ENCODE results near the gene FXYD3. TPM values are rescaled to one million over a fixed set of nuclear protein-coding genes. Genes with fewer than 3 reads are reported as not detected.

FXYD3 gene
- total RNA-seq, 1 experiment from 2014 or later: not detected

DNA sequence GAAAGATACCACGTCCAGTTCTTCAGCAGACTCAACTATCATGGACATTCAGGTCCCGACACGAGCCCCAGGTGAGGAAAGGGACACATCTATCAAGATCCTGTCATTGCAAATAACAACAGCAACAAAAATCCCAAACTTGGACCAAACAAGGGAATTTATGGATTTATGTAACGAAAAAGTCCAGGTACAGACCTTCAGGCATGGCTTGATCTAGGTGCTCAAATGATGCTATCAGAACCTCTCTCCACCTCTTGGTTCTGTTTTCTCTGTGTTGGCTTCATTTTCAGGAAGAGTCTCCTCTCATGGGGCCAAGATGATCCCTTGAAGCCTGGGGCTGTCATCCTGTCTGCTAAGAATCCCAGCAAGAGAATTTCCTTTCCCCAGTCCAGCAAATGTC is 41.8 kb downstream of the FXYD3 start:
- no peak for DNase-seq (ENCODE audit: low read depth)

DNA sequence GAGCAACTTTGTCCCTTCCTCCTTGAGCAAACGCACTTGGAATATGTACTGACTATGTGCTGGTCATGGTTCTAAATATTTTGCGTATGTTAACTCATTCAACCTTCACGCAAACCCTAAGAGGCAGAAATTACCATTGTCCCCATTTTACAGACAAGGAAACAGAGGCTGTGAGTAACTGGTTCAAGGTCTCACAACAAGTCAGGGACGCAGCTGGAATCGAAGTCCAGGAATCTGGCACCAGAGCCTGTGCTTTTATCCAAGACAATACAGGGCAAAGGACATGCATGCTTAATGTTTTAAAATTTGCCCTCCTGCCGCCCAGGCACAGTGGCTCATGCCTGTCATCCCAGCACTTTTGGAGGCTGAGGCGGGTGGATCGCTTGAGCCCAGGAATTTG is 44.0 kb downstream of the FXYD3 start:
- no peak for DNase-seq (ENCODE audit: low read depth)

DNA sequence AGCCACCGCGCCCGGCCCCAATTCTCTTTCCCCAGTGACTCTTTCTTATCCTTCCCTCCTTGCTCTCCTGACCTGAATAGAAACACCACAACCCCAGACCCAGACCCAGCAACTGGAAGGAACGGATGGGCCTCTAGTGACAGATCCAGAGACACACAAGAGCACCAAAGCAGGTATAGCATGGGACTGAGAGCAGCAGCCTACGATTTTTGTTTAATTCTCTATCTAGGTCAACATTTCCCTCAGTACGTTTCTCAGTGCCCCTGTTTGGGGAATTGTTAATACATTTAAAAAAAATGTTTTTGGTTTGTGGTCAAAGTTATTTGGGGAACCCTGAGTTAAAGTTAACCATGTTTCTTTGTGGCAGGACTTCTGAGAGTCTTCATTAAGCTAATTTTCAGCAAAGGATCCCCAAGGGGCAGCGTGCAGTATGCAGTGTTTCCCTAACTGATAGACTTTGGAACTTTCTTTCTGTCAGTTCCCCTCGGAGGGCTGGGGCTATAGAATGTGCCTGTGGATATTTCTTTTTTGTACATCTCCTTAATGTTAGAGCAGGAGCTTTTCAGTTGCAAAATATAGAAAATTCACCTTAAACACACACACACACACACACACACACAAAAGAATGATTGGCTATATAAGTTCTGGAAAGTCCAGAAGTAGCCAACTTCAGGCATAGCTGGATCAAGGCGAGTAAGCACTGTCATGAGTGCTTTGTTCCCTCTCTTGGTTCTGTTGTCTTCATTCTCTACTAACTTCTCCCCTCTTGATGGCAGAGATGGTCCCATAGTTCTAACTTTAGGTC is 45.2 kb downstream of the FXYD3 start:
- no peak for DNase-seq (ENCODE audit: low read depth)

DNA sequence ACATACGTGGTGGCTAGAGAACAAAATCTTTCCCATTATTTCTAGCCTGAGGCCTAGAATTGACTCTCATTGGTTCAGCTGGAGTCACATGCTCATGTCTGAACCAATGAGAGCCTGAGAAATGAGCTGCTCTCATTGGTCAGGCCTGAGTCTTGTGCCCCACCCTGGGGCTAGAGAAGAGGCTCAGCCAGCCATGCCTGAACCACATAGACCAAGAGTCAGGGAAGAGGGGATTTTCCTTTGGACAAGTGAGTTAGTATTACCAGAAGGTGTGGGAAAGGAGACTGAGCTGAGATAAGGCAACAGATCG is 45.8 kb downstream of the FXYD3 start:
- no peak for DNase-seq (ENCODE audit: low read depth)

DNA sequence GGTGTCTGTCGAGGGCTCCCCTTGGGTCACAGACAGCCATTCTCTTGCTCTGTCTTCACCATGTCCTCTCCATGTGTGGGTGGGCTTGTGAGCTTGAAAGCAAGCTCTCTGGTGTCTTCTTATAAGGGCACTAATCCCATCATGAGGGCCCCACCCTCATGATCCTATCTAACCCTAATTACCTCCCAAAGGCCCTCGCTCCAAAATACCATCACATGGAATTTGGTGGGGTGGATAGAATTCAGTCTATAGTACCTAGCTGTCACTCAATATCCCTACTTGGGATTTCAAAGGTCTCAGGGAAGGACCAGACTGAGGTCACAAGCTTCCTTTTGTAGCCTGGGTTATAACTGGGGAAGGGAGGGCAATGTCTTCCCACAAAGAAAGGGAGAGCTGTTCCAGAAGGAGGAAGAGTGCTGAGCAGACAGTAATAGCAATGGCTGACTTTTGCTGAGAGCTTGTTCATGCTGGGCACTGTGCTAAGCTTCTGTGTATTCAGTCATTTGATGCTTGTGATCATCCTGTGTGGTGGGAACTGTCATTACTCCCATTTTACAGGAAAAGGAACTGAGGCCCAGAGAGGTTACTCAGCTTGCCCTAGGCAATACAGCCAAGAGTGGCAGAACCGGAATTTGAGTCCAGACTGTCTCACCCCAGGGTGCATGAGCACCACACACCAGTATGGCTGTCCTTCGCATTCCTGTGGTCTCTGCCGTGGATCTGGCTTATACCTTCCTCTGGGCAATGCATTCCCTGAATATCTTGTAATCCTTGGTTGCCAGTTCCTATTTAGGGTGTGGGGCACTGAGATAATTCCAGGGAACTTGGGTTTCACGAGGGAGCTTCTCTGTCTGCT is 47.1 kb downstream of the FXYD3 start:
- no peak for DNase-seq (ENCODE audit: low read depth)

DNA sequence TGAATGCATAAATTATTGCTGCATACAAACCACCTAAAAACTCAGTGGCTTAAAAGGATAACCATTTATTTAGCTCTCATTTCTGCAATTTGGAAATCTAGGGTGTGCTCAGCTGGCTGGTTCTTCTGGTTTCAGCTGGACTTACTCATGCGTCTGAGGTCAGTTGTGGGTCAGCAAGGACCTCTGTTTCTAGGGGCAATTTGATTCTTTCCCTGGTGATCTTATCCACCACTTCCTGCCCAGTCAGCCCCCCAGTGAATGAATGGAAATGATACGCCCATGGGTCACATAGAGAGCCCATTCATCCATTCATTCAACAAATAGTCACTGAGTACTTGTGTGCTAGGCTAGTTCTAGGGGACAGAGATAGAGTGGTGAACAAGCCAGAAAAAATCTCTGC is 48.8 kb downstream of the FXYD3 start:
- DNase-seq (ENCODE audit: low read depth): no peak

DNA sequence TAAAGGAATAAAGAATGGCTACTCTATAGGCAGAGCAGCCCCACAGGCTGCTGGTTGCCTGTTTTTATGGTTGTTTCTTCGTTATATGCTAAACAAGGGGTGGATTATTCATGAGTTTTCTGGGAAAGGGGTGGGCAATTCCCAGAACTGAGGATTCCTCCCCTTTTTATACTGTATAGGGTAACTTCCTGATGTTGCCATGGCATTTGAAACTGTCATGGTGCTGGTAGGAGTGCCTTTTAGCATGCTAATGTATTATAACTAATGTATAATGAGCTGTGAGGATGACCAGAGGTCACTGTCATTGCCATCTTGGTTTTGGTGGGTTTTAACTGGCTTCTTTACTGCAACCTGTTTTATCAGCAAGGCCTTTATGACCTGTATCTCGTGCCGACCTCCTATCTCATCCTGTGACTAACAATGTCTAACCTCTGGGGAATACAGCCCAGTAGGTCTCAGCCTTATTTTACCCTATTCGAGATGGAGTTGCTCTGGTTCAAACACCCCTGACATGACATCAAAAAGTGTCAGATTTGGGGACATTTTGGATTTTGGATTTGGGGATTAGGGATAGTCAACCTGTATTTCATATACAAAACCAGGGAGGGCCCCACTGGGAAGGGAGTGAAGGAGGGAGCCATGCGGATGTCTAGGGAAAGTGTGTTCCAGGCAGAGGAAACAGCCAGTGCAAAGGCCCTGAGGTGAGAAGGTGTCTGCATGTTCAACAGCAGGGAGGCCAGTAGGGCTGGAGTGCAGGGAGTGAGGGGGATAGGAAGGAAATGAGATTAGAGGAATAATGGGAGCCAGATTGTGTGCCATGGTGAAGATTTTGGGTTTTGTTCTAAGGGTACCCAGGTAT is 49.8 kb downstream of the FXYD3 start:
- DNase-seq (ENCODE audit: low read depth): no peak

DNA sequence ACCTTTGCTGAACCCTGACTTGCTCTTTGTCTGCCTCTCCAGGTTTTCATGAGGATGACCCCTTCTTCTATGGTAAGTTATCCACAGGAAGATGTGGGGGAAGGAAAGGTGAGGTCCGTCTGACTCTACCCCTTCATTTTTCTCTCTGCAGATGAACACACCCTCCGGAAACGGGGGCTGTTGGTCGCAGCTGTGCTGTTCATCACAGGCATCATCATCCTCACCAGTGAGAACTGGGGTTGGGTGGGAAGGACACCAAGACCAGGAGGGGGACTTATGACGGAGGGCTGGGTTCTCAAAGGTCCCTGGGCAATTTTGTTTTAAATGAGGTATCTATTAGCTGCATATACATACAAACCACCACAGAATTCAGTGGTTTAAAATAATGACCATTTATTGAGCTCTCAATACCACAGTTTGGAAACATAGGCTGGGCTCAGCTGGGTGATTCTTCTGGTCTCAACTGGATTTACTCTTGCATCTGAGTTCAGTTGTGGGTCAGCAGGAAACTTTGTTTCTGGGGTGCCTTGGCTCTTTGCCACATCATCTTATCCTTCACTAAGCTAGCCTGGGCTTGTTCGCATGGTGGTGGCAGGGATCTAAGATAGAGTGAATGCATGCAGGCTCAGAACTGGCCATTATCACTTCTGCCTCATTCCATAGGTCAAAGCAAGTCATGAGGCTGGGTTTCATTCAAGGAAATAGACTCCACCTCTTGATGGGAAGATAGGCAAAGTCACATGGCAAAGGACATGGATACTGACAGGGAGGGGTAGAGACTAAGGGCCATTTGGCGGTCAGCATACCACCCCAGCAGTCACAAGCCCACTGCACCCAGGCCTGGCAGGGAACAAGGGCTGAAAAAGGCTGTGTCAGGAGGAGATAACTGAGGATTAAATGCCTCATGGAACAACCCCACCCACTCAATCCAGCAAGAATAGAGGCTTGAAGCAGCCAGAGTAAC is 50.8 kb downstream of the FXYD3 start:
- DNase-seq (ENCODE audit: low read depth): no peak

DNA sequence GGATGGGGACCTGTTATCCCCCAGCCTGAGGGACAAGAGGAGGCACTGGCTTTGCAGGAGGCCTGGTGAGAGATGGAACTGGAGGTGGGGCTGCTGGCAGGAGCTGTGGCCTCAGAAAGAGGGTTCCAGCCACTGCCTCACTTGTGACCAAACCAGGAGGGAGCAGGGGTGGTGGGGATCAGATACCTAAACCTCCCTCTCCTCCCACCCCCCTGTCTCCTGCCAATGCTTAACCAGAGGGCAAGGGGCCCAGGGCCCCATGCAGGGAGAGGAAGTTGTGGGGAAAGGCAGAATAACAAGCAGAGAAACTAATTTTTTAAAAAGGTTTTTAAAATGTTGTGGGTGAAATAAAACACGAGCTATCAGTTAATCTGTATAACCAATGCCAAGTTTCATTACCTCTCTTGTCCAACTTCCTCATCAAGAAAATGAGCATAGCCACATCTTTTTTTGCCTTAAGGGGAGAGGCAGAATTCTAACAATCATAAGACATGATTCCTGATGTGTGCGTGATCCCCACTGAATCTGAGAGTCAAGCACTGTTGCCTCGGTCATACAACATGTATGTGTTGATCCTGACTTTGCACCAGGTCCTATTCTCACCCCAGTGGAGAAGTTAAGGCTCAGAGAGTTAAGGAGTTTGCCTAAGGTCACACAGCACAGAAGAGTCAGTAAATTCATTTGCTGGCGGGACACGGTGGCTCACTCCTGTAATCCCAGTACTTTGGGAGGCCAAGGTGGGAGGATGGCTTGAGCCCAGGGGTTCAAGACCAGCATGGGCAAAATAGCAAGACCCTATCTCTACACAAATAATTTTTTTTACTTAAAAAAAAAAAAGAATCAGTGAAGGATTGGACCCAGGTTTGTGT is 51.9 kb downstream of the FXYD3 start:
- DNase-seq (ENCODE audit: low read depth): no peak

DNA sequence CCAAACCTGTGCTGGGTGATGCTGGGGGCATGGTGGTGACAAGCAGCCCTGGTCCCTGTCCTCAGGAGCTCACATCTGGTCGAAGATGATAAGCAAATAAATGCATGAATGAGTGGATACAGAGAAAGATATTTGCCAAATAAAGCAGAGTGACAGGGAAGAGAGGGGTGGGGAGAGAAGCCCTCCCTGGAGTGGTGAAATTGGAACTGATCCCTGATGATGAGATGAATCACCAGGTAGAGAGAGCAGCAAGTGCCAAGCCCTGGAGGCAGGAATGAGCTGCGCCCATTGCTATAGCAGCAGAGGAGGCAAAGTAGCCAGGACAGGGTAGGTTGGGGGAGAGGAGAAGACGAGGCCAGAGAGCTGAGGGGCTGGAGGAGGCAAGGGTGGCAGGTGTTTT is 52.6 kb downstream of the FXYD3 start:
- DNase-seq (ENCODE audit: low read depth): no peak

DNA sequence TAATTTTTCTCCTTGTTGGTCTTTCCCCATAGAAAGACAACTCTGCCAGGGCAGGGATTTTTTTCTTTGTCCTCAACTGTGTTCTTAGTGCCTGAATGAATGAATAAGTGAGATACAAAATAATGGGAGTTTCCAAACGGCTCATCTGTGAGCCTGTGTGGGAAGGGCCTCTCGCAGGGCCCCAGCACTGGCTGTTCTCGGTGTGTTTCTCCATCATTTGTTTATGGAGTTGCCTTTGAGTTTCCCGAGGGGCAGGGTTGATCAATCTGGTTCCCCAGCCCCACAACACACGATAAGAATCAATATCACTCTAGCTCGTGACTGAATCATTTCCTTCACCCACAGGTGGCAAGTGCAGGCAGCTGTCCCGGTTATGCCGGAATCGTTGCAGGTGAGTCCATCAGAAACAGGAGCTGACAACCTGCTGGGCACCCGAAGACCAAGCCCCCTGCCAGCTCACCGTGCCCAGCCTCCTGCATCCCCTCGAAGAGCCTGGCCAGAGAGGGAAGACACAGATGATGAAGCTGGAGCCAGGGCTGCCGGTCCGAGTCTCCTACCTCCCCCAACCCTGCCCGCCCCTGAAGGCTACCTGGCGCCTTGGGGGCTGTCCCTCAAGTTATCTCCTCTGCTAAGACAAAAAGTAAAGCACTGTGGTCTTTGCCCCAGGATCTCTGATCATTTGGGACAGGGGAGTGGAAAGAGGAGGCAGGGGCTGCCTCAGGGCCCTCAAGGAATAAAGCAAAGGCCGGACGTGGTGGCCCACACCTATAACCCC is 53.8 kb downstream of the FXYD3 start:
- DNase-seq (ENCODE audit: low read depth): no peak

DNA sequence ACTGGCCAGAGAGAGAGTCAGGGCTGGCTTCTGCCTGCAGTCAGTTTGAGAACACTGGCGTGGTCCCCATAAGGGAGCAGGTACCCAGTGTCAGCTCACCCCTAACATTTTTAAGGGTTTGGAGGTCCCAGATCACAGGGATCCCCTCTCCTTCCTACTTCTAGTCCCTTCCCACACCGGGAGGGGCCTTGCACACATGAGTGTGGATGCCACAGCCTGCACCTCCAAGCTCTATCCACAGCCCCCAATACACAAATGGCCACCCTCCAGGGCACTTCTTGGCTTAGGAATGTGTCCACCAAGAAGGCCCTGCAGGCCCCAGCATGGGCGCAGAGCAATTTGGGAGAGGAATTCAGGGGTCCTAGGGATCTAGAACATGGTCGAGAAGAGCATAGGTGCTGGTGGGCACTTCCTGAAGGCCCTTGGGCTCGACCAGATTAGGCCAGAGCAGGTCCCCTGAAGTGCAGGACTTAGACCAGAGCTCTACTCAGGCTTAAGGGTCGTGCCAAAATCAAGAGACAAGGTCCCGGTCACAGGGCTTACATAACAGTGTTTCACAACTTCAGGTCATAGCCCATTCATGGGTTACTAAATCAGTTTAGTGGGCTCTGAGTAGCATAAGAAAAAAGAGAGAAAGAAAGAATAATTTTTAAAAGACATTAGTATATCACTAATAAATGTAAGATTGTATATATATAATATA is 54.9 kb downstream of the FXYD3 start:
- no peak for DNase-seq (ENCODE audit: low read depth)

DNA sequence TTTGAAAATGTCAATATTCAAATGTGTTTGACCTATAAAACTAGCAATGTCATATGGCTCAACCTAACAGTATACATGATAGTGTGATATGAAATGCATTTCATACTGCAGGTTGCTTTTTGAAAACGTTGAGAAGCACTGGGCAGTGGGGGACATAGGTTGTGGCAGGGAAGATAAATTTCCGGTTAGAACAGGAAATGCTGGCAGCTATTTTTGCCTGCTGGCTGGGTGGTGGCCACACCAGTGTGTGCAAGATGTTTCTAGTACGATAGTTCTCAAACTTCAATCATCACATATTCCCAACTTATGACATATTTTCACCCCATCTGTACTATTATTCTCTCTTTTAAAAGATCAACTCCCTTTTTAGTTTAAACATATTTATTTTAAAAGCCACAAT is 56.1 kb downstream of the FXYD3 start:
- no peak for DNase-seq (ENCODE audit: low read depth)

Other genes starting within 250 kb of the FXYD3 start
- 2.3 and 4.0 TPM in 2 replicates for gene ZNF30, start 188.9 kb upstream of the FXYD3 start, total RNA-seq (2014; rRNA removed)
- 4.1 and 4.6 TPM in 2 replicates for gene ZNF792, start 151.6 kb upstream of the FXYD3 start, total RNA-seq (2014; rRNA removed)
- gene GRAMD1A, start 115.5 kb upstream of the FXYD3 start, total RNA-seq (2014; rRNA removed): 22.5 and 24.1 TPM in 2 replicates
- 1.4 and 2.3 TPM in 2 replicates for gene SCN1B, start 85.4 kb upstream of the FXYD3 start, total RNA-seq (2014; rRNA removed)
- 0.11 TPM in 1 of 2 replicates, not detected in the other for gene HPN, start 74.1 kb upstream of the FXYD3 start, total RNA-seq (2014; rRNA removed)
- gene LGI4, start 19.2 kb downstream of the FXYD3 start, total RNA-seq (2014; rRNA removed): not detected in 2 replicates
- gene FXYD1, start 23.0 kb downstream of the FXYD3 start, total RNA-seq (2014; rRNA removed): not detected in 2 replicates
- gene FXYD7, start 27.4 kb downstream of the FXYD3 start, total RNA-seq (2014; rRNA removed): not detected in 2 replicates
- gene FXYD5, start 38.9 kb downstream of the FXYD3 start, total RNA-seq (2014; rRNA removed): 82.0 and 89.8 TPM in 2 replicates
- gene FAM187B, start 112.9 kb downstream of the FXYD3 start, total RNA-seq (2014; rRNA removed): not detected in 2 replicates
- 1.7 and 2.6 TPM in 2 replicates for gene LSR, start 133.2 kb downstream of the FXYD3 start, total RNA-seq (2014; rRNA removed)
- gene USF2, start 153.1 kb downstream of the FXYD3 start, total RNA-seq (2014; rRNA removed): 82.3 and 86.1 TPM in 2 replicates
- not detected in 2 replicates for gene HAMP, start 166.7 kb downstream of the FXYD3 start, total RNA-seq (2014; rRNA removed)
- not detected in 2 replicates for gene MAG, start 176.3 kb downstream of the FXYD3 start, total RNA-seq (2014; rRNA removed)
- 1.0 and 2.2 TPM in 2 replicates for gene CD22, start 213.4 kb downstream of the FXYD3 start, total RNA-seq (2014; rRNA removed)
- gene FFAR1, start 232.1 kb downstream of the FXYD3 start, total RNA-seq (2014; rRNA removed): not detected in 2 replicates
- gene FFAR3, start 242.6 kb downstream of the FXYD3 start, total RNA-seq (2014; rRNA removed): not detected in 2 replicates